Memory B cell (primary cell): ENCODE data around the gene SLC35F1.
"Not testable (repeated sequence)": the region's sequence is repeated elsewhere in the genome, so short reads cannot be mapped to it uniquely, and the experiment has no call there.

Source experiments
- ATAC-seq: fragments of 150-1000 bp; cut with Tn5 transposase; 2 replicates; pipeline ENCODE4 v1.10.0; 2021; ENCODE audit warnings: low read depth, mild to moderate bottlenecking, moderate library complexity
- DNase-seq, 2 donors: peaks; one replicate each; pipeline ENCODE4 v3.0.0; 2022; ENCODE audit warnings: low spot score in 2 of 2
- H3K27ac Mint-ChIP-seq: one replicate; pipeline ENCODE4 v1.8.0; 2022; ENCODE audit warnings: mild to moderate bottlenecking, moderate library complexity, mixed read lengths
- H3K27me3 Mint-ChIP-seq: one replicate; pipeline ENCODE4 v1.8.0; 2022; ENCODE audit warnings: mixed read lengths
- H3K36me3 Mint-ChIP-seq: one replicate; pipeline ENCODE4 v1.8.0; 2022; ENCODE audit warnings: mild to moderate bottlenecking, mixed read lengths
- H3K4me1 Mint-ChIP-seq: one replicate; pipeline ENCODE4 v1.8.0; 2022; ENCODE audit warnings: mixed read lengths
- H3K4me3 Mint-ChIP-seq: one replicate; pipeline ENCODE4 v1.8.0; 2022; ENCODE audit warnings: mild to moderate bottlenecking, moderate library complexity, mixed read lengths
- H3K9me3 Mint-ChIP-seq: one replicate; pipeline ENCODE4 v1.8.0; 2022; ENCODE audit warnings: mixed read lengths

The SLC35F1 gene

GRCh38 chr6:117989086-117989485 lies 82.0 kb downstream of the SLC35F1 start:
- DNase-seq (no peak), ATAC-seq (no peak)
- H3K9me3 Mint-ChIP-seq: no peaks in the 10 kb centered on the region
- no peak overlapping the region for H3K4me3 Mint-ChIP-seq
- H3K4me1 Mint-ChIP-seq: no peaks in the 10 kb centered on the region
- H3K36me3 Mint-ChIP-seq: no peaks in the 10 kb centered on the region
- no peaks in the 10 kb centered on the region for H3K27me3 Mint-ChIP-seq
- H3K27ac Mint-ChIP-seq: no peak overlapping the region

GRCh38 chr6:117990151-117990550 lies 83.1 kb downstream of the SLC35F1 start:
- ATAC-seq (no peak), DNase-seq (no peak)
- H3K4me1 Mint-ChIP-seq: no peaks in the 10 kb centered on the region
- H3K9me3 Mint-ChIP-seq: no peaks in the 10 kb centered on the region
- no peak overlapping the region for H3K27ac Mint-ChIP-seq
- no peak overlapping the region for H3K4me3 Mint-ChIP-seq
- no peaks in the 10 kb centered on the region for H3K27me3 Mint-ChIP-seq
- H3K36me3 Mint-ChIP-seq: no peaks in the 10 kb centered on the region

GRCh38 chr6:117992856-117993255 lies 85.8 kb downstream of the SLC35F1 start:
- no peaks in the 10 kb centered on the region for H3K36me3 Mint-ChIP-seq
- H3K4me3 Mint-ChIP-seq: no peak overlapping the region
- no peaks in the 10 kb centered on the region for H3K9me3 Mint-ChIP-seq
- no peak overlapping the region for H3K27ac Mint-ChIP-seq
- H3K4me1 Mint-ChIP-seq: no peaks in the 10 kb centered on the region
- ATAC-seq: no peak
- no peaks in the 10 kb centered on the region for H3K27me3 Mint-ChIP-seq
- no peak for DNase-seq

GRCh38 chr6:118012944-118013343 lies 105.9 kb downstream of the SLC35F1 start:
- H3K36me3 Mint-ChIP-seq: no peaks in the 10 kb centered on the region
- H3K9me3 Mint-ChIP-seq: peaks cover 4% of the 10 kb centered on the region
- H3K4me3 Mint-ChIP-seq: no peak overlapping the region
- DNase-seq: no peak
- no peak overlapping the region for H3K27ac Mint-ChIP-seq
- ATAC-seq: no peak
- H3K4me1 Mint-ChIP-seq: no peaks in the 10 kb centered on the region
- no peaks in the 10 kb centered on the region for H3K27me3 Mint-ChIP-seq

GRCh38 chr6:118016532-118016931 lies 109.5 kb downstream of the SLC35F1 start:
- H3K4me1 Mint-ChIP-seq: no peaks in the 10 kb centered on the region

GRCh38 chr6:118017301-118017848 lies 110.3 kb downstream of the SLC35F1 start:
- H3K27ac Mint-ChIP-seq: no peak overlapping the region
- H3K9me3 Mint-ChIP-seq: peaks cover 2% of the 10 kb centered on the region
- ATAC-seq: no peak
- no peak for DNase-seq
- H3K36me3 Mint-ChIP-seq: no peaks in the 10 kb centered on the region
- H3K27me3 Mint-ChIP-seq: no peaks in the 10 kb centered on the region
- H3K4me1 Mint-ChIP-seq: no peaks in the 10 kb centered on the region
- H3K4me3 Mint-ChIP-seq: no peak overlapping the region

More at GRCh38 chr6:118016532-118016931, 109.5 kb downstream of the SLC35F1 start:
- DNase-seq: no peak
- no peaks in the 10 kb centered on the region for H3K36me3 Mint-ChIP-seq
- no peaks in the 10 kb centered on the region for H3K27me3 Mint-ChIP-seq
- ATAC-seq: no peak
- peaks cover 2% of the 10 kb centered on the region for H3K9me3 Mint-ChIP-seq
- no peak overlapping the region for H3K27ac Mint-ChIP-seq
- no peak overlapping the region for H3K4me3 Mint-ChIP-seq

- H3K27ac Mint-ChIP-seq: no peak overlapping the region
These were observed 116.7 kb downstream of the SLC35F1 start for GRCh38 chr6:118023771-118024170.

GRCh38 chr6:118029967-118030366 lies 122.9 kb downstream of the SLC35F1 start:
- H3K27ac Mint-ChIP-seq: no peak overlapping the region
- no peaks in the 10 kb centered on the region for H3K36me3 Mint-ChIP-seq
- no peaks in the 10 kb centered on the region for H3K4me1 Mint-ChIP-seq
- no peak overlapping the region for H3K4me3 Mint-ChIP-seq
- ATAC-seq (no peak), DNase-seq (no peak)
- no peaks in the 10 kb centered on the region for H3K27me3 Mint-ChIP-seq
- H3K9me3 Mint-ChIP-seq: no peaks in the 10 kb centered on the region

More at GRCh38 chr6:118023771-118024170, 116.7 kb downstream of the SLC35F1 start:
- Mint-ChIP-seq H3K4me3 (no peak overlapping the region), H3K9me3 (no peaks in the 10 kb centered on the region), H3K27me3 (no peaks in the 10 kb centered on the region), H3K4me1 (no peaks in the 10 kb centered on the region), H3K36me3 (no peaks in the 10 kb centered on the region)
- DNase-seq (no peak), ATAC-seq (no peak)

GRCh38 chr6:118037479-118037878 lies 130.4 kb downstream of the SLC35F1 start:
- not testable (repeated sequence) for DNase-seq, H3K27ac Mint-ChIP-seq, H3K9me3 Mint-ChIP-seq, H3K4me1 Mint-ChIP-seq, H3K4me3 Mint-ChIP-seq, ATAC-seq, H3K27me3 Mint-ChIP-seq, H3K36me3 Mint-ChIP-seq

- Mint-ChIP-seq H3K36me3 (no peaks in the 10 kb centered on the region), H3K27me3 (no peaks in the 10 kb centered on the region), H3K4me3 (no peak overlapping the region), H3K9me3 (no peaks in the 10 kb centered on the region), H3K4me1 (no peaks in the 10 kb centered on the region), H3K27ac (no peak overlapping the region)
- DNase-seq (no peak), ATAC-seq (no peak)
These were observed 135.8 kb downstream of the SLC35F1 start for GRCh38 chr6:118042855-118043254.

GRCh38 chr6:118044275-118044674 lies 137.2 kb downstream of the SLC35F1 start:
- Mint-ChIP-seq H3K4me1 (no peaks in the 10 kb centered on the region), H3K4me3 (no peak overlapping the region), H3K36me3 (no peaks in the 10 kb centered on the region), H3K9me3 (no peaks in the 10 kb centered on the region), H3K27ac (no peak overlapping the region), H3K27me3 (no peaks in the 10 kb centered on the region)
- ATAC-seq: no peak
- no peak for DNase-seq

GRCh38 chr6:118054082-118054481 lies 147.0 kb downstream of the SLC35F1 start:
- no peak for ATAC-seq
- Mint-ChIP-seq H3K4me3 (no peak overlapping the region), H3K27ac (no peak overlapping the region), H3K4me1 (no peaks in the 10 kb centered on the region), H3K36me3 (no peaks in the 10 kb centered on the region), H3K27me3 (no peaks in the 10 kb centered on the region), H3K9me3 (no peaks in the 10 kb centered on the region)
- DNase-seq: no peak

GRCh38 chr6:118061666-118062065 lies 154.6 kb downstream of the SLC35F1 start:
- H3K4me3 Mint-ChIP-seq: no peak overlapping the region

GRCh38 chr6:118080547-118080946 lies 173.5 kb downstream of the SLC35F1 start:
- Mint-ChIP-seq H3K36me3 (no peaks in the 10 kb centered on the region), H3K27me3 (peaks cover 1% of the 10 kb centered on the region), H3K9me3 (peaks cover 2% of the 10 kb centered on the region), H3K4me1 (no peaks in the 10 kb centered on the region), H3K27ac (no peak overlapping the region), H3K4me3 (no peak overlapping the region)
- DNase-seq (no peak), ATAC-seq (no peak)

More at GRCh38 chr6:118061666-118062065, 154.6 kb downstream of the SLC35F1 start:
- Mint-ChIP-seq H3K9me3 (no peaks in the 10 kb centered on the region), H3K27me3 (no peaks in the 10 kb centered on the region), H3K4me1 (no peaks in the 10 kb centered on the region), H3K36me3 (no peaks in the 10 kb centered on the region), H3K27ac (no peak overlapping the region)
- ATAC-seq (no peak), DNase-seq (no peak)

- Mint-ChIP-seq H3K27ac (no peak overlapping the region), H3K4me1 (no peaks in the 10 kb centered on the region), H3K27me3 (no peaks in the 10 kb centered on the region), H3K4me3 (no peak overlapping the region), H3K9me3 (no peaks in the 10 kb centered on the region), H3K36me3 (no peaks in the 10 kb centered on the region)
- ATAC-seq (no peak), DNase-seq (no peak)
These were observed 176.6 kb downstream of the SLC35F1 start for GRCh38 chr6:118083711-118084110.
